K562 (cell line): Measurements from ENCODE around the gene KIF6. TPM values are rescaled to one million over a fixed set of nuclear protein-coding genes. Genes with fewer than 3 reads are reported as not detected.

ENCODE experiments used
- CBX2 ChIP-seq: fragments of 200-600 bp; sonication (generic); IDR thresholded peaks from one replicate; pipeline ENCODE4 v1.6.1; 2012; ENCODE audit warnings: mild to moderate bottlenecking, low read length, inconsistent platforms; ENCODE audit not compliant: insufficient read depth, poor library complexity, severe bottlenecking
- ETS2 ChIP-seq: IDR thresholded peaks from 2 replicates; pipeline ENCODE4 v1.6.1; 2016; ENCODE audit warnings: borderline replicate concordance, missing genetic modification characterization, mild to moderate bottlenecking, moderate library complexity, missing compliant biosample characterization; ENCODE audit not compliant: poor library complexity, severe bottlenecking
- KLF13 ChIP-seq: fragments of 450-650 bp; IDR thresholded peaks from 2 replicates; pipeline ENCODE4 v1.6.1; 2016; ENCODE audit warnings: missing genetic modification characterization, low read depth, mild to moderate bottlenecking, missing compliant biosample characterization, moderate library complexity, borderline replicate concordance
- MAFK ChIP-seq: IDR thresholded peaks from 2 replicates; pipeline ENCODE4 v1.6.1; 2011; ENCODE audit warnings: low read length, improper control_type of control experiment
- MCM3 ChIP-seq: fragments of 450-650 bp; IDR thresholded peaks from 2 replicates; pipeline ENCODE4 v1.6.1; 2016
- MNT ChIP-seq, 2 experiments: fragments of 450-650 bp; conservative IDR thresholded peaks; 2 replicates each; pipeline ENCODE4 v1.6.1; 2017; ENCODE audit warnings: mild to moderate bottlenecking in 2 of 2, moderate library complexity in 2 of 2
- MTA3 ChIP-seq: fragments of 450-650 bp; formaldehyde crosslinking; IDR thresholded peaks from 2 replicates; pipeline ENCODE4 v1.6.1; 2017; ENCODE audit warnings: mild to moderate bottlenecking, borderline replicate concordance
- PHB ChIP-seq: fragments of 250-450 bp; sonication (Bioruptor Pico); IDR thresholded peaks from 2 replicates; pipeline ENCODE4 v1.5.0; 2021
- PHF8 ChIP-seq: fragments of 200-600 bp; sonication (generic); IDR thresholded peaks from 2 replicates; pipeline ENCODE4 v1.6.1; 2012; ENCODE audit warnings: mixed run types, mild to moderate bottlenecking, inconsistent platforms, low read length, moderate library complexity, borderline replicate concordance
- RBBP5 ChIP-seq: fragments of 200-600 bp; sonication (generic); IDR thresholded peaks from 2 replicates; pipeline ENCODE4 v1.6.1; 2012; ENCODE audit warnings: borderline replicate concordance, mild to moderate bottlenecking, low read length, control low read depth, inconsistent platforms; ENCODE audit not compliant: insufficient read depth, poor library complexity, severe bottlenecking
- SPI1 ChIP-seq: IDR thresholded peaks from 2 replicates; pipeline ENCODE4 v1.6.1; 2011; ENCODE audit warnings: low read depth, low read length, control low read depth, borderline replicate concordance
- XRCC4 ChIP-seq: IDR thresholded peaks from one replicate; pipeline ENCODE4 v1.6.1; 2011; ENCODE audit not compliant: insufficient read depth, insufficient read length; ENCODE audit errors: extremely low read depth
- polyA plus RNA-seq, 8 experiments: library from polyadenylated mRNA; depleted of rRNA in 4 of 8; stranded (reverse) in 5 of 8; unstranded in 3 of 8; fragments of >200 nt; fragmentation: Nextera tagmentation in 2 of 8; fragmentation: Illumina TruSeq in 1 of 8; extraction: Ambion mirVana in 2 of 8; extraction: Trizol in 1 of 8; gene quantifications; 2 replicates each; pipeline versions ENCODE4 v1.2.1 to v1.2.3, GENCODE V29; 2011 to 2014; ENCODE audit warnings: inconsistent platforms in 1 of 8, missing spikeins in 1 of 8
- total RNA-seq, 7 experiments: library from RNA; depleted of rRNA in 6 of 7; stranded (reverse); fragments of >200 nt in 6 of 7; fragmentation: Illumina TruSeq in 2 of 7; extraction: Trizol in 2 of 7; gene quantifications; 2 replicates each; pipeline versions ENCODE4 v1.2.1 to v1.2.3, GENCODE V29; 2011 to 2021; ENCODE audit warnings: low replicate concordance in 1 of 7
- TF ChIP-seq, protein P1 (sequence below): fragments of 250-450 bp; sonication (Bioruptor Pico); IDR thresholded peaks from 2 replicates; pipeline ENCODE4 v1.5.0; 2020; ENCODE audit warnings: mild to moderate bottlenecking
- TF ChIP-seq, protein P2 (sequence below): fragments of 250-450 bp; sonication (Bioruptor Pico); IDR thresholded peaks from 2 replicates; pipeline ENCODE4 v1.8.0; 2021; ENCODE audit warnings: moderate library complexity, mild to moderate bottlenecking, inconsistent platforms
- TF ChIP-seq, protein P3 (sequence below), 3 experiments: IDR thresholded peaks in 2 of 3; conservative IDR thresholded peaks in 1 of 3; 2 replicates each; pipeline ENCODE4 v1.5.1; 2011 to 2012; ENCODE audit warnings: low read length in 3 of 3, mild to moderate bottlenecking in 3 of 3, control low read depth in 2 of 3, improper control_type of control experiment in 1 of 3, inconsistent platforms in 1 of 3, low read depth in 1 of 3, mixed read lengths in 1 of 3, moderate library complexity in 1 of 3; ENCODE audit not compliant: insufficient read depth in 2 of 3

The KIF6 gene
- total and polyA plus RNA-seq, 9 of the 15 experiments (the other 6 are each of a cell fraction or from before 2014, with no cell fraction given) = not detected

GRCh38 chr6:39312912-39313525 lies 412.2 kb downstream of the KIF6 start (continued):
- TF ChIP-seq, protein P1, sequence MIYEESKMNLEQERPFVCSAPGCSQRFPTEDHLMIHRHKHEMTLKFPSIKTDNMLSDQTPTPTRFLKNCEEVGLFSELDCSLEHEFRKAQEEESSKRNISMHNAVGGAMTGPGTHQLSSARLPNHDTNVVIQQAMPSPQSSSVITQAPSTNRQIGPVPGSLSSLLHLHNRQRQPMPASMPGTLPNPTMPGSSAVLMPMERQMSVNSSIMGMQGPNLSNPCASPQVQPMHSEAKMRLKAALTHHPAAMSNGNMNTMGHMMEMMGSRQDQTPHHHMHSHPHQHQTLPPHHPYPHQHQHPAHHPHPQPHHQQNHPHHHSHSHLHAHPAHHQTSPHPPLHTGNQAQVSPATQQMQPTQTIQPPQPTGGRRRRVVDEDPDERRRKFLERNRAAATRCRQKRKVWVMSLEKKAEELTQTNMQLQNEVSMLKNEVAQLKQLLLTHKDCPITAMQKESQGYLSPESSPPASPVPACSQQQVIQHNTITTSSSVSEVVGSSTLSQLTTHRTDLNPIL (CRISPR knock-in tag) = no peak
- no peak for TF ChIP-seq RBBP5
- TF ChIP-seq MNT (conservative IDR thresholded peaks at IDR 0.05) = no peak
- TF ChIP-seq, protein P2, sequence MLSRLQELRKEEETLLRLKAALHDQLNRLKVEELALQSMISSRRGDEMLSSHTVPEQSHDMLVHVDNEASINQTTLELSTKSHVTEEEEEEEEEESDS = no peak
- TF ChIP-seq ETS2 (tag) = no peak
- TF ChIP-seq PHB (CRISPR knock-in tag) = no peak
- TF ChIP-seq, protein P3, sequence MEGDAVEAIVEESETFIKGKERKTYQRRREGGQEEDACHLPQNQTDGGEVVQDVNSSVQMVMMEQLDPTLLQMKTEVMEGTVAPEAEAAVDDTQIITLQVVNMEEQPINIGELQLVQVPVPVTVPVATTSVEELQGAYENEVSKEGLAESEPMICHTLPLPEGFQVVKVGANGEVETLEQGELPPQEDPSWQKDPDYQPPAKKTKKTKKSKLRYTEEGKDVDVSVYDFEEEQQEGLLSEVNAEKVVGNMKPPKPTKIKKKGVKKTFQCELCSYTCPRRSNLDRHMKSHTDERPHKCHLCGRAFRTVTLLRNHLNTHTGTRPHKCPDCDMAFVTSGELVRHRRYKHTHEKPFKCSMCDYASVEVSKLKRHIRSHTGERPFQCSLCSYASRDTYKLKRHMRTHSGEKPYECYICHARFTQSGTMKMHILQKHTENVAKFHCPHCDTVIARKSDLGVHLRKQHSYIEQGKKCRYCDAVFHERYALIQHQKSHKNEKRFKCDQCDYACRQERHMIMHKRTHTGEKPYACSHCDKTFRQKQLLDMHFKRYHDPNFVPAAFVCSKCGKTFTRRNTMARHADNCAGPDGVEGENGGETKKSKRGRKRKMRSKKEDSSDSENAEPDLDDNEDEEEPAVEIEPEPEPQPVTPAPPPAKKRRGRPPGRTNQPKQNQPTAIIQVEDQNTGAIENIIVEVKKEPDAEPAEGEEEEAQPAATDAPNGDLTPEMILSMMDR (IDR thresholded peaks at IDR 0.05 in 2 of 3, conservative IDR thresholded peaks at IDR 0.05 in 1 of 3; ENCODE audit: insufficient read depth in 2 of 3, low read depth in 1 of 3, low read length in 3 of 3) = no peak
- TF ChIP-seq CBX2 = no peak
- no peak for TF ChIP-seq MAFK
- TF ChIP-seq MCM3 = no peak
- TF ChIP-seq KLF13 (tag) = no peak
- TF ChIP-seq XRCC4 = no peak
- no peak for TF ChIP-seq MTA3
- TF ChIP-seq PHF8 = no peak
- no peak for TF ChIP-seq SPI1
